GM23338 (cell line): ENCODE measurements around the gene FBRS. TPM values are rescaled to one million over a fixed set of nuclear protein-coding genes. Genes with fewer than 3 reads are reported as not detected.

Experiments
- ATAC-seq: fragments of 200-7000 bp; cut with Tn5 transposase; 3 replicates; pipeline ENCODE4 v1.9.1; 2020
- DNase-seq: peaks from one replicate; pipeline ENCODE4 v3.0.0-alpha.2; 2015; ENCODE audit warnings: low spot score
- H2AFZ ChIP-seq: fragments of 200-600 bp; sonication (generic); 2 replicates; pipeline ENCODE4 v1.8.0; 2016; ENCODE audit warnings: antibody characterized with exemption, mild to moderate bottlenecking, moderate library complexity
- H3F3A ChIP-seq: fragments of 200-600 bp; sonication (generic); replicated peaks from 2 replicates; pipeline ENCODE4 v1.8.0; 2017; ENCODE audit warnings: antibody characterized with exemption, mixed run types, low read depth
- H3K27ac ChIP-seq: fragments of 200-600 bp; sonication (generic); 2 replicates; pipeline ENCODE4 v1.6.1; 2016; ENCODE audit warnings: low read depth
- H3K27me3 ChIP-seq: fragments of 200-600 bp; sonication (generic); 2 replicates; pipeline ENCODE4 v1.8.0; 2016; ENCODE audit warnings: mild to moderate bottlenecking, mixed run types, moderate library complexity; ENCODE audit not compliant: insufficient read depth
- H3K36me3 ChIP-seq: fragments of 200-600 bp; sonication (generic); 2 replicates; pipeline ENCODE4 v1.8.0; 2016; ENCODE audit warnings: mild to moderate bottlenecking; ENCODE audit not compliant: insufficient read depth
- H3K4me1 ChIP-seq: fragments of 200-600 bp; sonication (generic); 2 replicates; pipeline ENCODE4 v1.8.0; 2016; ENCODE audit warnings: mild to moderate bottlenecking, moderate library complexity; ENCODE audit not compliant: insufficient read depth
- H3K4me2 ChIP-seq: fragments of 200-600 bp; sonication (generic); 2 replicates; pipeline ENCODE4 v1.7.1; 2017; ENCODE audit warnings: mixed run types
- H3K4me3 ChIP-seq: fragments of 200-600 bp; sonication (generic); 2 replicates; pipeline ENCODE4 v1.6.1; 2016; ENCODE audit warnings: mixed run types
- H3K79me2 ChIP-seq: fragments of 200-600 bp; sonication (generic); replicated peaks from 2 replicates; pipeline ENCODE4 v1.8.0; 2017; ENCODE audit warnings: mild to moderate bottlenecking; ENCODE audit not compliant: insufficient read depth
- H3K9me2 ChIP-seq: fragments of 200-600 bp; sonication (generic); 2 replicates; pipeline ENCODE4 v1.8.0; 2017; ENCODE audit not compliant: insufficient read depth
- H4K20me1 ChIP-seq: fragments of 200-600 bp; sonication (generic); replicated peaks from 2 replicates; pipeline ENCODE4 v1.8.0; 2017; ENCODE audit warnings: mild to moderate bottlenecking; ENCODE audit not compliant: insufficient read depth
- H3K27ac Mint-ChIP-seq: 2 replicates; pipeline ENCODE4 v1.8.0; 2020; ENCODE audit warnings: inconsistent platforms, mild to moderate bottlenecking, moderate library complexity, mixed read lengths
- H3K27me3 Mint-ChIP-seq: 3 replicates; pipeline ENCODE4 v1.8.0; 2022; ENCODE audit warnings: low read depth, mild to moderate bottlenecking, moderate library complexity, mixed read lengths, inconsistent platforms; ENCODE audit not compliant: insufficient read depth, poor library complexity
- H3K36me3 Mint-ChIP-seq: 3 replicates; pipeline ENCODE4 v1.8.0; 2021; ENCODE audit warnings: low read depth, mild to moderate bottlenecking, inconsistent platforms, moderate library complexity, mixed read lengths
- H3K4me1 Mint-ChIP-seq: 3 replicates; pipeline ENCODE4 v1.8.0; 2020; ENCODE audit warnings: mild to moderate bottlenecking, inconsistent platforms, mixed read lengths
- H3K4me3 Mint-ChIP-seq: 3 replicates; pipeline ENCODE4 v1.8.0; 2021; ENCODE audit warnings: moderate library complexity, mild to moderate bottlenecking, inconsistent platforms, mixed read lengths
- H3K9me3 Mint-ChIP-seq: 3 replicates; pipeline ENCODE4 v1.8.0; 2020; ENCODE audit warnings: moderate library complexity, mild to moderate bottlenecking, inconsistent platforms, mixed read lengths
- CREB1 ChIP-seq: fragments of 250-450 bp; sonication (Bioruptor Pico); IDR thresholded peaks from 2 replicates; pipeline ENCODE4 v1.5.0; 2020; ENCODE audit warnings: low read depth, mild to moderate bottlenecking, moderate library complexity
- ETS1 ChIP-seq: IDR thresholded peaks from 2 replicates; pipeline ENCODE4 v1.6.1; 2016; ENCODE audit warnings: antibody characterized with exemption
- EZH2phosphoT487 ChIP-seq: fragments of 200-600 bp; sonication (generic); IDR thresholded peaks from one replicate; pipeline ENCODE4 v1.8.1; 2018; ENCODE audit warnings: antibody characterized with exemption; ENCODE audit not compliant: unreplicated experiment
- NANOG ChIP-seq: IDR thresholded peaks from 2 replicates; pipeline ENCODE4 v1.6.1; 2016; ENCODE audit warnings: antibody characterized with exemption, borderline replicate concordance
- POLR2AphosphoS5 ChIP-seq: IDR thresholded peaks from 2 replicates; pipeline ENCODE4 v1.6.1; 2016; ENCODE audit warnings: antibody characterized with exemption, low read depth
- REST ChIP-seq: IDR thresholded peaks from one replicate; pipeline ENCODE4 v1.6.1; 2018; ENCODE audit warnings: antibody characterized with exemption; ENCODE audit not compliant: unreplicated experiment
- ZNF114 ChIP-seq: fragments of 250-450 bp; sonication (Bioruptor Pico); IDR thresholded peaks from 2 replicates; pipeline ENCODE4 v1.5.0; 2020; ENCODE audit warnings: mild to moderate bottlenecking, moderate library complexity
- ZNF331 ChIP-seq: fragments of 250-450 bp; sonication (Bioruptor Pico); IDR thresholded peaks from 2 replicates; pipeline ENCODE4 v1.5.0; 2020; ENCODE audit warnings: low read depth, mild to moderate bottlenecking, moderate library complexity
- polyA plus RNA-seq: library from polyadenylated mRNA; unstranded; fragments of >200 nt; fragmentation: Nextera tagmentation; extraction: Ambion mirVana; gene quantifications from 2 replicates; pipeline ENCODE4 v1.2.1, GENCODE V29; 2016
- total RNA-seq: library from RNA; depleted of rRNA; stranded (reverse); fragments of >200 nt; shearing (Covaris generic); gene quantifications from 2 replicates; pipeline ENCODE4 v1.2.3, GENCODE V29; 2014

Gene FBRS
- total and polyA plus RNA-seq, 2 experiments from 2014 or later = 2.3 to 7.2 TPM

- no peak overlapping the region for H3K4me2 ChIP-seq
- DNase-seq (no peak), ATAC-seq (no peak)
- no peak overlapping the region for H2AFZ ChIP-seq
- H3K27me3 Mint-ChIP-seq = peaks cover 68% of the 10 kb centered on the region
- H3K27me3 ChIP-seq = peaks cover 85% of the 10 kb centered on the region
- H3K79me2 ChIP-seq = no peaks in the 10 kb centered on the region
- no peaks in the 10 kb centered on the region for H3K4me1 Mint-ChIP-seq
- H3K4me1 ChIP-seq = no peaks in the 10 kb centered on the region
- no peak for TF ChIP-seq ETS1
- TF ChIP-seq EZH2phosphoT487 = no peak
- no peak for TF ChIP-seq ZNF114 (CRISPR knock-in tag)
- TF ChIP-seq CREB1 = no peak
- TF ChIP-seq REST = no peak
- no peak for TF ChIP-seq NANOG
- H3K9me3 Mint-ChIP-seq = no peaks in the 10 kb centered on the region
- H3K27ac Mint-ChIP-seq = no peak overlapping the region
- no peak overlapping the region for H3K27ac ChIP-seq
- peaks cover 25% of the 10 kb centered on the region for H4K20me1 ChIP-seq
- H3K4me3 ChIP-seq = no peak overlapping the region
- peaks cover 29% of the 10 kb centered on the region for H3K36me3 Mint-ChIP-seq
- H3K9me2 ChIP-seq = no peaks in the 10 kb centered on the region
- no peaks in the 10 kb centered on the region for H3F3A ChIP-seq
- no peak overlapping the region for H3K4me3 Mint-ChIP-seq
- no peaks in the 10 kb centered on the region for H3K36me3 ChIP-seq
Observed at GRCh38 chr16:30667361-30667905, 9.2 kb downstream of the FBRS start.

GRCh38 chr16:30668393-30668792 is 10.2 kb downstream of the FBRS start:
- Histone ChIP-seq H3K4me1 (no peaks in the 10 kb centered on the region), H3K9me2 (no peaks in the 10 kb centered on the region), H3K27me3 (peaks cover 86% of the 10 kb centered on the region), H3F3A (no peaks in the 10 kb centered on the region), H3K27ac (no peak overlapping the region), H3K4me2 (no peak overlapping the region), H3K79me2 (no peaks in the 10 kb centered on the region), H2AFZ (no peak overlapping the region), H3K36me3 (no peaks in the 10 kb centered on the region), H4K20me1 (peaks cover 18% of the 10 kb centered on the region), H3K4me3 (no peak overlapping the region)
- Mint-ChIP-seq H3K4me3 (no peak overlapping the region), H3K4me1 (no peaks in the 10 kb centered on the region), H3K27me3 (peaks cover 69% of the 10 kb centered on the region), H3K9me3 (no peaks in the 10 kb centered on the region), H3K27ac (no peak overlapping the region), H3K36me3 (peaks cover 20% of the 10 kb centered on the region)
- no peak for ATAC-seq
- TF ChIP-seq EZH2phosphoT487 (no peak), POLR2AphosphoS5 (no peak), ZNF331 (no peak), REST (no peak), CREB1 (no peak), ZNF114 (CRISPR knock-in tag) (no peak), NANOG (no peak), ETS1 (no peak)
- no peak for DNase-seq
